HepG2 (cell line): ENCODE measurements around the gene NYAP1. TPM values are rescaled to one million over a fixed set of nuclear protein-coding genes. Genes with fewer than 3 reads are reported as not detected.

Source experiments
- ATAC-seq: fragments of 200-7000 bp; cut with Tn5 transposase; 3 replicates; pipeline ENCODE4 v1.9.1; 2020; ENCODE audit warnings: mild to moderate bottlenecking, moderate library complexity
- BruUV-seq: library from RNA; stranded (reverse); fragments of 400-500 nt; replicated peaks from 2 replicates; lab custom pipeline; 2021; lab: Mats Ljungman, UMichigan
- CTCF ChIA-PET: fragments of 300-600 bp; formaldehyde crosslinking; extraction: SDS; loops from one replicate; lab custom pipeline; 2021; ENCODE audit warnings: low total read pairs, inconsistent platforms, low intra/inter-chr PET ratio; lab: Yijun Ruan, JAX
- POLR2A ChIA-PET: fragments of 350-600 bp; sonication (Branson Sonifier 250); formaldehyde crosslinking; loops from one replicate; lab custom pipeline; 2020; ENCODE audit warnings: antibody characterized with exemption, inconsistent platforms; lab: Yijun Ruan, JAX
- DNase-seq: peaks from one replicate; pipeline ENCODE4 v3.0.0-alpha.2; 2015; ENCODE audit warnings: low spot score
- FAIRE-seq: peaks from 3 replicates; lab custom pipeline; 2011; peaks lifted over from hg19 to GRCh38; lab: Jason Lieb, UNC
- H2AFZ ChIP-seq: one replicate; pipeline ENCODE4 v1.6.1; 2011; ENCODE audit warnings: low read length, inconsistent platforms
- H3K27ac ChIP-seq: fragments of 300-600 bp; 3 replicates; pipeline ENCODE4 v1.8.0; 2011; ENCODE audit warnings: mixed run types, mild to moderate bottlenecking, mixed read lengths, low read length, inconsistent platforms; ENCODE audit not compliant: insufficient read depth; ENCODE audit errors: extremely low read length
- H3K27me3 ChIP-seq, 2 experiments: fragments of 200-600 bp in 1 of 2; 2 replicates in 1 of 2; 3 replicates in 1 of 2; pipeline versions ENCODE4 v1.6.0 to v1.8.0; 2011; ENCODE audit warnings: low read length in 2 of 2, mild to moderate bottlenecking in 2 of 2, moderate library complexity in 2 of 2, inconsistent platforms in 1 of 2; ENCODE audit not compliant: insufficient read depth in 2 of 2, control insufficient read depth in 1 of 2
- H3K36me3 ChIP-seq, 2 experiments: fragments of 200-600 bp in 1 of 2; replicated peaks in 1 of 2; 2 replicates in 1 of 2; 3 replicates in 1 of 2; pipeline versions ENCODE4 v1.5.1 to v1.8.0; 2011; ENCODE audit warnings: low read length in 2 of 2, inconsistent platforms in 1 of 2; ENCODE audit not compliant: insufficient read depth in 2 of 2, control insufficient read depth in 1 of 2
- H3K4me1 ChIP-seq: 2 replicates; pipeline ENCODE4 v1.5.1; 2012; ENCODE audit warnings: low read length, inconsistent platforms; ENCODE audit not compliant: insufficient read depth
- H3K4me2 ChIP-seq: 2 replicates; pipeline ENCODE4 v1.6.0; 2011; ENCODE audit warnings: low read depth, low read length, inconsistent platforms
- H3K4me3 ChIP-seq, 3 experiments: fragments of 200-600 bp in 1 of 3; sonication (generic), shearing (Covaris generic) in 1 of 3; replicated peaks in 1 of 3; 2 replicates each; pipeline ENCODE4 v1.5.1; 2011 to 2016; ENCODE audit warnings: low read length in 3 of 3, inconsistent platforms in 2 of 3, low read depth in 2 of 3, mild to moderate bottlenecking in 2 of 3, control low read depth in 1 of 3, mixed read lengths in 1 of 3; ENCODE audit not compliant: insufficient read depth in 1 of 3
- H3K79me2 ChIP-seq: one replicate; pipeline ENCODE4 v1.6.1; 2011; ENCODE audit warnings: low read length, inconsistent platforms; ENCODE audit not compliant: insufficient read depth
- H3K9ac ChIP-seq: 2 replicates; pipeline ENCODE4 v1.6.0; 2011; ENCODE audit warnings: mild to moderate bottlenecking, low read depth, low read length, inconsistent platforms; ENCODE audit not compliant: insufficient read depth
- H3K9me3 ChIP-seq: 2 replicates; pipeline ENCODE4 v1.5.1; 2012; ENCODE audit warnings: mild to moderate bottlenecking, low read length
- H4K20me1 ChIP-seq: 2 replicates; pipeline ENCODE4 v1.6.0; 2011; ENCODE audit warnings: inconsistent platforms, mild to moderate bottlenecking, low read length, moderate library complexity; ENCODE audit not compliant: insufficient read depth
- ATAD3A ChIP-seq: sonication (generic); formaldehyde crosslinking; IDR thresholded peaks from 2 replicates; pipeline ENCODE4 v1.4.0; 2020; ENCODE audit warnings: missing genetic modification reagents
- HIVEP1 ChIP-seq: sonication (generic); formaldehyde crosslinking; IDR thresholded peaks from 2 replicates; pipeline ENCODE4 v1.4.0; 2020; ENCODE audit warnings: mild to moderate bottlenecking, missing genetic modification reagents
- HNRNPK ChIP-seq: fragments of 200-400 bp; formaldehyde crosslinking; IDR thresholded peaks from 2 replicates; pipeline ENCODE4 v1.6.1; 2018; ENCODE audit warnings: low read length, low read depth, moderate library complexity, mild to moderate bottlenecking; ENCODE audit not compliant: poor library complexity, severe bottlenecking
- PPARG ChIP-seq: conservative IDR thresholded peaks from 2 replicates; pipeline ENCODE4 v1.6.1; 2016; ENCODE audit warnings: missing biosample characterization, missing genetic modification reagents
- TCF12 ChIP-seq, 2 experiments: fragments of 450-650 bp in 1 of 2; sonication (generic) in 1 of 2; formaldehyde crosslinking in 1 of 2; IDR thresholded peaks; 2 replicates each; pipeline versions ENCODE4 v1.6.1 to v1.8.0; 2017 to 2022; ENCODE audit warnings: antibody characterized with exemption in 1 of 2, mild to moderate bottlenecking in 1 of 2, missing genetic modification reagents in 1 of 2, moderate library complexity in 1 of 2
- ZNF619 ChIP-seq: sonication (generic); formaldehyde crosslinking; IDR thresholded peaks from 2 replicates; pipeline ENCODE4 v1.4.0; 2020; ENCODE audit warnings: mild to moderate bottlenecking, missing genetic modification reagents
- WGBS: methylation state at CpG from one replicate; pipeline ENCODE4 v1.1.6; 2017; ENCODE audit warnings: low lambda C conversion rate; 5-methylcytosine and 5-hydroxymethylcytosine counted together
- in situ Hi-C: cut with HindIII; loops from 2 replicates; pipeline ENCODE4 v1.10.0; 2017; ENCODE audit warnings: low pct_unique_long_range_greater_than_20kb; ENCODE audit not compliant: extremely low pct_ligation_motif_present
- intact Hi-C: fragments of 100-400 bp; cut with micrococcal nuclease; formaldehyde crosslinking; loops from one replicate; pipeline ENCODE4 v1.10.0; 2022; ENCODE audit not compliant: unreplicated experiment
- polyA plus RNA-seq, 8 experiments: library from polyadenylated mRNA; depleted of rRNA in 3 of 8; stranded (reverse) in 7 of 8; unstranded in 1 of 8; fragments of >200 nt; fragmentation: Illumina TruSeq in 4 of 8; extraction: Trizol in 4 of 8; gene quantifications; 2 replicates each; pipeline versions ENCODE4 v1.2.1 to v1.2.3, GENCODE V29; 2011 to 2016; ENCODE audit warnings: low read depth in 4 of 8, missing spikeins in 1 of 8, mixed read lengths in 1 of 8; ENCODE audit not compliant: insufficient read depth in 1 of 8
- total RNA-seq, 5 experiments: library from RNA; depleted of rRNA; stranded (reverse); fragments of >200 nt; fragmentation: Illumina TruSeq; extraction: Trizol; gene quantifications; 2 replicates each; pipeline ENCODE4 v1.2.3, GENCODE V29; 2016; ENCODE audit warnings: low read depth in 1 of 5
- TF ChIP-seq, protein P1 (sequence below): sonication (generic); formaldehyde crosslinking; IDR thresholded peaks from 2 replicates; pipeline ENCODE4 v1.4.0; 2020; ENCODE audit warnings: mild to moderate bottlenecking, missing genetic modification reagents
- TF ChIP-seq, protein P2 (sequence below): sonication (generic); formaldehyde crosslinking; IDR thresholded peaks from 2 replicates; pipeline ENCODE4 v1.5.1; 2020; ENCODE audit warnings: mild to moderate bottlenecking, missing genetic modification reagents, borderline replicate concordance
- TF ChIP-seq, protein P3 (sequence below): sonication (generic); formaldehyde crosslinking; IDR thresholded peaks from 2 replicates; pipeline ENCODE4 v1.5.0; 2020; ENCODE audit warnings: mild to moderate bottlenecking, missing genetic modification reagents

The NYAP1 gene
- total and polyA plus RNA-seq, 2 of the 13 experiments (the other 11 are each of a cell fraction or from before 2014, with no cell fraction given): 0.15 to 0.46 TPM

DNA sequence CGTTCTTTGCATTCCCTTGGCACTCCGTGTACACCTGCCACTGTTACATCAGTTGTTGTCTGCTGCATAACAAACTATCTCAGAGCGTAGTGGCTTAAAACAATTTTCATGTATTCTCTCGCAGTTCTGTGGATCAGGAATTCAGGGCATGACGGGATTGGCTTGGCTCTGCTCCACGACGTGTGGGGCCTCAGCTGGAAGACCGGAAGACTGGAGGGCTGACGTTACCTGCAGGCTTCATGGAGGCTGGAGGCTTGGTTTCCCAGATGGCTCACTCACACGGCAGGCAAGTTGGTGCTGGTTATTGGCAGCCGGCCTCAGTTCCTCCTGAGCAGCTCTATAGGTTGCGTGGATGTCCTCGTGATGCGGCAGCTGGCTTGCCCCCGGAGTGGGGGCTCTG is 25.5 kb downstream of the NYAP1 start (continued):
- TF ChIP-seq TCF12 (IDR thresholded peaks at IDR 0.05) (no peak), TCF12 (CRISPR knock-in tag; IDR thresholded peaks at IDR 0.05) (no peak), PPARG (CRISPR knock-in tag) (no peak), HNRNPK (no peak), HIVEP1 (CRISPR knock-in tag) (no peak), ZNF619 (CRISPR knock-in tag) (no peak)
- TF ChIP-seq, protein P1, sequence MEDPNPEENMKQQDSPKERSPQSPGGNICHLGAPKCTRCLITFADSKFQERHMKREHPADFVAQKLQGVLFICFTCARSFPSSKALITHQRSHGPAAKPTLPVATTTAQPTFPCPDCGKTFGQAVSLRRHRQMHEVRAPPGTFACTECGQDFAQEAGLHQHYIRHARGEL (CRISPR knock-in tag): 0 out of 2 replicates have a peak, but pooled peaks have one; percentile 22

DNA sequence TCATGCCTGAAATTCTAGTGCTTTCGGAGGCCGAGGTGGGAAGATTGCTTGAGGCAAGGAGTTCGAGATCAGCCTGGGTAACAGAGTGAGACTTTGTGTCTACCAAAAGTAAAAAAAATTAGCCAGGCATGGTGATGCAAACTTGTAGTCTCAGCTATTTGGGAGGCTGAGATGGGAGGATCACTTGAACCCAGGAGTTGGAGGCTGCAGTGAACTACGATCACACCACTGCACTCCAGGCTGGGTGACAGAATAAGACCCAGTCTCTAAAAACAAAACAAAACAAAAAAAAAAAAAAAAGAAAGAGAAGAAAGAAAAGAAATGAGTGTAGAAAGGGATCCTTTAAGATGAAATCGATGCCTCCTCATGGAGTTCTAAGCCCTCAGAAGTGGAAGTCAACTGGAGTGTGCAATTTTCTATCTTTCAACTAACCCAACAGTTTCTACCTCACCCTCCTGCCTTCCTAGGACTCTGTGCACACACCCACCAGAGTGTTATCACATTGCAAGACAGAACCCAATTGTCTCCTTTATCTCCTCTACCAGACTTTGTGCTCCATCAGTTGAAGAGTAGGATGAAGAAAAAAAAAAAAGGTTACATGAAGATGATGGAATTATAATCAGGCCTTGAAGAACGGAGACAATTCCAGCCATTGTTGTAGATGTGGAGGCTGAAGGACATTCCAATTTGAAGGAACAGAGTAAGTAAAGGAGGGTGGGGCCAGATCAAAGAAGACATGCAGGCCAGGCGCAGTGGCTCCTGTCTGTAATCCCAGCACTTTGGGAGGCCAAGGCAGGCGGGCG is 26.9 kb downstream of the NYAP1 start:
- CTCF ChIA-PET: no interaction called here
- no peak overlapping the region for H2AFZ ChIP-seq
- H3K9ac ChIP-seq: no peak overlapping the region
- intact Hi-C loops: no loop called here
- H3K4me3 ChIP-seq: no peak overlapping the region
- peaks cover 28% of the 10 kb centered on the region for H3K4me1 ChIP-seq
- WGBS: 58% methylated on average over 9 of the region's 9 CpGs
- no peaks in the 10 kb centered on the region for H4K20me1 ChIP-seq
- no peak for ATAC-seq
- H3K4me2 ChIP-seq: no peak overlapping the region
- no peaks in the 10 kb centered on the region for H3K79me2 ChIP-seq
- no peaks in the 10 kb centered on the region for H3K9me3 ChIP-seq
- TF ChIP-seq, protein P2, sequence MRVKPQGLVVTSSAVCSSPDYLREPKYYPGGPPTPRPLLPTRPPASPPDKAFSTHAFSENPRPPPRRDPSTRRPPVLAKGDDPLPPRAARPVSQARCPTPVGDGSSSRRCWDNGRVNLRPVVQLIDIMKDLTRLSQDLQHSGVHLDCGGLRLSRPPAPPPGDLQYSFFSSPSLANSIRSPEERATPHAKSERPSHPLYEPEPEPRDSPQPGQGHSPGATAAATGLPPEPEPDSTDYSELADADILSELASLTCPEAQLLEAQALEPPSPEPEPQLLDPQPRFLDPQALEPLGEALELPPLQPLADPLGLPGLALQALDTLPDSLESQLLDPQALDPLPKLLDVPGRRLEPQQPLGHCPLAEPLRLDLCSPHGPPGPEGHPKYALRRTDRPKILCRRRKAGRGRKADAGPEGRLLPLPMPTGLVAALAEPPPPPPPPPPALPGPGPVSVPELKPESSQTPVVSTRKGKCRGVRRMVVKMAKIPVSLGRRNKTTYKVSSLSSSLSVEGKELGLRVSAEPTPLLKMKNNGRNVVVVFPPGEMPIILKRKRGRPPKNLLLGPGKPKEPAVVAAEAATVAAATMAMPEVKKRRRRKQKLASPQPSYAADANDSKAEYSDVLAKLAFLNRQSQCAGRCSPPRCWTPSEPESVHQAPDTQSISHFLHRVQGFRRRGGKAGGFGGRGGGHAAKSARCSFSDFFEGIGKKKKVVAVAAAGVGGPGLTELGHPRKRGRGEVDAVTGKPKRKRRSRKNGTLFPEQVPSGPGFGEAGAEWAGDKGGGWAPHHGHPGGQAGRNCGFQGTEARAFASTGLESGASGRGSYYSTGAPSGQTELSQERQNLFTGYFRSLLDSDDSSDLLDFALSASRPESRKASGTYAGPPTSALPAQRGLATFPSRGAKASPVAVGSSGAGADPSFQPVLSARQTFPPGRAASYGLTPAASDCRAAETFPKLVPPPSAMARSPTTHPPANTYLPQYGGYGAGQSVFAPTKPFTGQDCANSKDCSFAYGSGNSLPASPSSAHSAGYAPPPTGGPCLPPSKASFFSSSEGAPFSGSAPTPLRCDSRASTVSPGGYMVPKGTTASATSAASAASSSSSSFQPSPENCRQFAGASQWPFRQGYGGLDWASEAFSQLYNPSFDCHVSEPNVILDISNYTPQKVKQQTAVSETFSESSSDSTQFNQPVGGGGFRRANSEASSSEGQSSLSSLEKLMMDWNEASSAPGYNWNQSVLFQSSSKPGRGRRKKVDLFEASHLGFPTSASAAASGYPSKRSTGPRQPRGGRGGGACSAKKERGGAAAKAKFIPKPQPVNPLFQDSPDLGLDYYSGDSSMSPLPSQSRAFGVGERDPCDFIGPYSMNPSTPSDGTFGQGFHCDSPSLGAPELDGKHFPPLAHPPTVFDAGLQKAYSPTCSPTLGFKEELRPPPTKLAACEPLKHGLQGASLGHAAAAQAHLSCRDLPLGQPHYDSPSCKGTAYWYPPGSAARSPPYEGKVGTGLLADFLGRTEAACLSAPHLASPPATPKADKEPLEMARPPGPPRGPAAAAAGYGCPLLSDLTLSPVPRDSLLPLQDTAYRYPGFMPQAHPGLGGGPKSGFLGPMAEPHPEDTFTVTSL (CRISPR knock-in tag): no peak
- TF ChIP-seq, protein P3, sequence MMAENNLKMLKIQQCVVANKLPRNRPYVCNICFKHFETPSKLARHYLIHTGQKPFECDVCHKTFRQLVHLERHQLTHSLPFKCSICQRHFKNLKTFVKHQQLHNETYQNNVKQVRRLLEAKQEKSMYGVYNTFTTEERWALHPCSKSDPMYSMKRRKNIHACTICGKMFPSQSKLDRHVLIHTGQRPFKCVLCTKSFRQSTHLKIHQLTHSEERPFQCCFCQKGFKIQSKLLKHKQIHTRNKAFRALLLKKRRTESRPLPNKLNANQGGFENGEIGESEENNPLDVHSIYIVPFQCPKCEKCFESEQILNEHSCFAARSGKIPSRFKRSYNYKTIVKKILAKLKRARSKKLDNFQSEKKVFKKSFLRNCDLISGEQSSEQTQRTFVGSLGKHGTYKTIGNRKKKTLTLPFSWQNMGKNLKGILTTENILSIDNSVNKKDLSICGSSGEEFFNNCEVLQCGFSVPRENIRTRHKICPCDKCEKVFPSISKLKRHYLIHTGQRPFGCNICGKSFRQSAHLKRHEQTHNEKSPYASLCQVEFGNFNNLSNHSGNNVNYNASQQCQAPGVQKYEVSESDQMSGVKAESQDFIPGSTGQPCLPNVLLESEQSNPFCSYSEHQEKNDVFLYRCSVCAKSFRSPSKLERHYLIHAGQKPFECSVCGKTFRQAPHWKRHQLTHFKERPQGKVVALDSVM: peak; percentile 74
- no peak for TF ChIP-seq ATAD3A (CRISPR knock-in tag)
- H3K27ac ChIP-seq: no peak overlapping the region
- H3K27me3 ChIP-seq: no peaks in the 10 kb centered on the region
- in situ Hi-C loops: no loop called here
- DNase-seq: no peak
- FAIRE-seq: no peak
- BruUV-seq: no TSS peak
- POLR2A ChIA-PET: no interaction called here
- H3K36me3 ChIP-seq: no peaks in the 10 kb centered on the region
